ENCODE results near the gene TUFT1.
"Not testable (repeated sequence)": the region's sequence is repeated elsewhere in the genome, so short reads cannot be mapped to it uniquely, and the experiment has no call there.

TUFT1 gene

GRCh38 chr1:151512801-151513625, 27.1 kb upstream of the TUFT1 start:
- DNase-seq (ENCODE audit: low read depth): no peak

GRCh38 chr1:151513626-151514121, 26.4 kb upstream of the TUFT1 start:
- no peak for DNase-seq (ENCODE audit: low read depth)

- no peak for DNase-seq (ENCODE audit: low read depth)
These were observed 25.7 kb upstream of the TUFT1 start for GRCh38 chr1:151514366-151514765.

GRCh38 chr1:151515265-151515664, 24.8 kb upstream of the TUFT1 start:
- DNase-seq (ENCODE audit: low read depth): no peak

GRCh38 chr1:151516031-151516511, 24.0 kb upstream of the TUFT1 start:
- DNase-seq (ENCODE audit: low read depth): no peak

- no peak for DNase-seq (ENCODE audit: low read depth)
These were observed 21.7 kb upstream of the TUFT1 start for GRCh38 chr1:151518431-151518830.

GRCh38 chr1:151518936-151519335, 21.2 kb upstream of the TUFT1 start:
- DNase-seq (ENCODE audit: low read depth): no peak

- no peak for DNase-seq (ENCODE audit: low read depth)
These were observed 20.4 kb upstream of the TUFT1 start for GRCh38 chr1:151519667-151520066.

- no peak for DNase-seq (ENCODE audit: low read depth)
These were observed 19.8 kb upstream of the TUFT1 start for GRCh38 chr1:151520359-151520758.

GRCh38 chr1:151522427-151522826, 17.7 kb upstream of the TUFT1 start:
- DNase-seq (ENCODE audit: low read depth): not testable (repeated sequence)

- no peak for DNase-seq (ENCODE audit: low read depth)
These were observed 16.8 kb upstream of the TUFT1 start for GRCh38 chr1:151523326-151523725.

GRCh38 chr1:151524736-151525135, 15.4 kb upstream of the TUFT1 start:
- DNase-seq (ENCODE audit: low read depth): no peak

- DNase-seq (ENCODE audit: low read depth): no peak
These were observed 13.2 kb upstream of the TUFT1 start for GRCh38 chr1:151526735-151527525.

- DNase-seq (ENCODE audit: low read depth): no peak
These were observed 10.9 kb upstream of the TUFT1 start for GRCh38 chr1:151529211-151529702.

GRCh38 chr1:151529781-151530180, 10.3 kb upstream of the TUFT1 start:
- no peak for DNase-seq (ENCODE audit: low read depth)

GRCh38 chr1:151530461-151530860, 9.6 kb upstream of the TUFT1 start:
- DNase-seq (ENCODE audit: low read depth): no peak

- DNase-seq (ENCODE audit: low read depth): no peak
These were observed 6.2 kb upstream of the TUFT1 start for GRCh38 chr1:151533870-151534269.

- DNase-seq (ENCODE audit: low read depth): peak; percentile 46
These were observed 5.3 kb upstream of the TUFT1 start for GRCh38 chr1:151534662-151535278.

- DNase-seq (ENCODE audit: low read depth): no peak
These were observed 4.5 kb upstream of the TUFT1 start for GRCh38 chr1:151535326-151536271.

GRCh38 chr1:151536499-151536898, 3.6 kb upstream of the TUFT1 start:
- no peak for DNase-seq (ENCODE audit: low read depth)

- peak; percentile 61 for DNase-seq (ENCODE audit: low read depth)
These were observed 3.0 kb upstream of the TUFT1 start for GRCh38 chr1:151537112-151537511.
